HG02938 (cell line): Measurements from ENCODE around the gene NDUFV3.
"Not testable (repeated sequence)": the region's sequence is repeated elsewhere in the genome, so short reads cannot be mapped to it uniquely, and the experiment has no call there.

ENCODE experiments used
- ATAC-seq: cut with Tn5 transposase; IDR thresholded peaks from one replicate; pipeline ENCODE4 v1.9.1; 2021; ENCODE audit warnings: mild to moderate bottlenecking, moderate library complexity; ENCODE audit not compliant: unreplicated experiment

The NDUFV3 gene

DNA sequence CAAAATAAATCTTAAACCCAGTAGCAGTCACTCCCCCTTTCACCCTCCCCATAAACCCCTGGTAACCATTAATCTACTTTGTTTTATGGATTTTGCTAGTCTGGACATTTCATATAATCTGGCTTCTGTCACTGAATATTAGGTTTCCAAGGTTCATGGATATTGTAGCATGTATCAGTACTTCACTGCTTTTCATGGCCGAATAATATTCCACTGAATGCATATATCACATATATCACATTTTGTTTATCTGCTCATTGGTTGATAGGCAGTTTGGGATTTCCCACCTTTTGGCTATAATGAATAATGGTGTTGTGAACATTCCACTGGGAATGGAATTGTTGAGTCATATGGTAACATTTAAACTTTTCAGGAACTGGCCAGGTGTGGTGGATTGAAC lies 9.2 kb upstream of the NDUFV3 start:
- ATAC-seq: no peak

DNA sequence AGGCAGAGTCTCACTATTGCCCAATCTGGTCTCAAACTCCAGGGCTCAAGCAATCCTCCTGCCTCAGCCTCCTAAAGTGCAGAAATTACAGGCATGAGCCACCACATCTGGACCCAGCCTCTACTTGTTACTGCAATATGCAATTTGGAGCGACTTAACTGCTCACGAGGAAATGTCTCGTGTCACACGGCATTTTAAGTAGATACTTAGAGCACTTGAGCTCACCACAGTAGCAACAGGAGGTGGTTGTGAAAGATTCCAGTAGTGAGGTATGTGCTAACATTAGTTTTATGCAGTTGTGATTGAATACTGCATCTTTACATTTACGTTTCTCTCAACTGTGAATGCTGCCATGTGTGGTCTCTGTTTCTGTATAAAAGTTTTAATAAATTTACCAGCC lies 5.8 kb upstream of the NDUFV3 start:
- no peak for ATAC-seq

DNA sequence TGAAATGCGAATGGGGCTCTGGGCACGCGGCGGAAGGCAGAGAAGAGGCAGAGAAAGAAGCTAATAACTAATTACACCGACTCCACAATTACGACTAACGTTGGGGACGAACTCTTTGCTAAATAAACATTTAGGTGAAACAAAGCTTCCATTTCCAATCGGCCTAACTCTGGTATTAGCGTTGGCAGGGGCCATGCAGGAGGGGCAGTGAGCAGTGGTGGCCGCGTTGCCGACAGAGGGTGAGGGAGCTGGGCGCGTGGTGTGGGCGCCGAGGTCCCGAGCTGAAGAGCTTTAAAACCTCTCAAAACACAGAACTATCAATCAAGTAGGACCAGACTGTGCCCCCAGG lies 553 bp upstream of the NDUFV3 start:
- no peak for ATAC-seq

DNA sequence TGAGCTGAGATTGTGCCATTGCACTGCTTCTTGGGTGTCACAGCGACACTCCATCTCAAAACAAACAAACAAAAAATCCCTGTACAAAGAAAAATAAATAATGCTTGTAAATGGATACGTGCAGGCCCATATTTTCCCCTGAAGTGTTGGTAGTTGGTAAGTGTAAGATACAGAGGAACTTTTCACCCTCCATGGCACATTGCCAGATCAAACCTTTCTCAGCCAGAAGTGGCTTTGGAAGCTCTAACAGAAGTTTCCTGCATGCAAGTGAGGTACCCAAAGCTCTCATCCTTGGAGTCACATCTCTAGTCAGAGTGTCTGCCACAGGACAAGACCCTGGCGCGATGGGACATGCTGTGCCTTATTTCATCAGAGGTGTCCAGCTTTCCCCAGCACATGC lies 7.3 kb downstream of the NDUFV3 start:
- no peak for ATAC-seq

DNA sequence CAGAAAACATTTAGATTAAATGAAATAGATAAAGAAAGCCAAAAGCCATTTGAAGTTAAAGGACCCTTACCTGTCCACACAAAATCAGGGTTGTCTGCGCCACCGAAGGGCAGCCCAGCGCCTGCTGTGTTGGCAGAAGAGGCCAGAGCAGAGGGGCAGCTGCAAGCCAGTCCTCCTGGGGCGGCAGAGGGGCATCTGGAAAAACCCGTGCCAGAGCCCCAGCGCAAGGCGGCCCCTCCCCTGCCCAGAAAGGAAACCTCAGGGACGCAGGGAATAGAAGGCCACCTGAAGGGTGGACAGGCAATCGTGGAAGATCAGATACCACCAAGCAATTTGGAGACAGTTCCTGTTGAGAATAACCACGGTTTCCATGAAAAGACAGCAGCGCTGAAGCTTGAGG lies 10.7 kb downstream of the NDUFV3 start:
- ATAC-seq: no peak

DNA sequence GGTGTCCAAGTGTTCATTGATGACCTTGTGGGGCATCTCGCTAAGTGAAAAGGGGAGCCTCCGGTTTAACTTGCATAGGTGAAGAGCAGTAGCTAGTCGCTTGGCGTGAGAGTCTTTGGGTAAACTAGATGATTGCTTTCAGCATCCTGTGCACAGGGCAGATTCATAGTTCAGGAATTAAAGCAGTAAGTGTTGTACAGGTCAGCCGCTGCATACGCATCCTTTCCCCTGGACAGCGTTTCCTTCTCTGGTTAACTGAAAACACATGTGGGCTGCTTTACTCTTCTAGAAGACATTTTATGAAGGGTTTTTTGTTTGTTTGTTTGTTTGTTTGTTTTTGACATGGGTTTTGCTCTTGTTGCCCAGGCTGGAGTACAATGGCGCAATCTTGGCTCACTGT lies 12.1 kb downstream of the NDUFV3 start:
- ATAC-seq: no peak

DNA sequence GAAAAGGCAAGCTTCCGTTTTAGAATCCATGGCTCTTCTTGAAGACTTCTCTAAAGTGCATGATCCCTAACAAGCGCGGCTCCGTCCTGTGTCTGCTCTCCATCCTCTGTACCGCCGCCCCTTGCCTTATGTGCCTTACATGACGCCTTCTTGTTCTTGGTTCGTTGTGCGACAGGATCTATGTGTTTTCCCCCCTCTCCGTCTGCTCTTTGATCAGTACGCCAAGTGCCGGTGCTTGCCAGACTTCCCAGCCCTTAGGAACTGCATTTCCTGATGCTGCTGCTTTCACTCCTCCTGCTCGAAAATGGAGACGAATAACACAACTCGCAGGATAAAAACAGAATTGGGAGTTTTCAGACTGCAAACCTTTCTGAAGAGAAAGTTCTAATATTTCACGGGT lies 13.1 kb downstream of the NDUFV3 start:
- ATAC-seq: no peak

DNA sequence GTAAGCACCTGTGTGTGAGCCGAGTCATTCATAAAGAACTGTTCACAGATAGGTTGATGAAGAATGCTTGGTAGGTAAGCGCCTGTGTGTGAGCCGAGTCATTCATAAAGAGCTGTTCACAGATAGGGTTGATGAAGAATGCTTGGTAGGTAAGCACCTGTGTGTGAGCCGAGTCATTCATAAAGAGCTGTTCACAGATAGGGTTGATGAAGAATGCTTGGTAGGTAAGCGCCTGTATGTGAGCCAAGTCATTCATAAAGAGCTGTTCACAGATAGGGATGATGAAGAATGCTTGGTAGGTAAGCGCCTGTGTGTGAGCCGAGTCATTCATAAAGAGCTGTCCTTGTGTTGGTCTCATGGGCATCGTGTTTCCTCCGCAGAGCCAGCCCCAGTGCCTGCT lies 15.4 kb downstream of the NDUFV3 start:
- not testable (repeated sequence) for ATAC-seq

DNA sequence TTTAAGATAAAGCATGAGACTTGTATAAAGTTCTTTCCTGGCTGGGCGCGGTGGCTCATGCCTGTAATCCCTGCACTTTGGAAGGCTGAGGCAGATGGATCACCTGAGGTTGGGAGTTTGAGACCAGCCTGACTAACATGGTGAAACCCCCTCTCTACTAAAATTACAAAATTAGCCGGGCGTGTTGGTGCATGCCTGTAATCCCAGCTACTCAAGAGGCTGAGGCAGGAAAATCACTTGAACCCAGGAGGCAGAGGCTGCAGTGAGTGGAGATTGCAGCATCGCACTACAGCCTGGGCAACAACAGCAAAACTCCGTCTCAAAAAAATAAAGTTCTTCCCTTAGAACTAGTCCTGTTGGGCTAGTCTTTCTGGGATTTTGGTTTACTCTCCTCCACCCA lies 18.8 kb downstream of the NDUFV3 start:
- not testable (repeated sequence) for ATAC-seq

DNA sequence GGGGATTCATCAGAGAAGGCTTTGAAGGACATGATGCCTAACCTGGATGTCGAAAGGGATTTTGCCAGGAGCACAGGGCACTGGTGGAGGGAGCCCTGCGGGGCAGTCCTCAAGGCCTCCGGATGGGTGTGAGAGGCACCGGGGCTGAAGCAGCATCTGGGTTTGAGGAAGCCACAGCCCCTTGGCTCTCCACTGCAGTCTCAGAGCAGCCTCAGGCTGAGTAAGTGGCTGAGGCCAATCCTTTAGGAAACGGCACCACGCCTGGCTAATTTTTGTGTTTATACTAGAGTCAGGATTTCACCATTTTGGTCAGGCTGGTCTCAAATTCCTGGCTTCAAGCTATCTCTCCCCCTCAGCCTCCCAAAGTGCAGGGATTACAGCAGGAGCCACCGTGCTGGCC lies 20.4 kb downstream of the NDUFV3 start:
- ATAC-seq: no peak

DNA sequence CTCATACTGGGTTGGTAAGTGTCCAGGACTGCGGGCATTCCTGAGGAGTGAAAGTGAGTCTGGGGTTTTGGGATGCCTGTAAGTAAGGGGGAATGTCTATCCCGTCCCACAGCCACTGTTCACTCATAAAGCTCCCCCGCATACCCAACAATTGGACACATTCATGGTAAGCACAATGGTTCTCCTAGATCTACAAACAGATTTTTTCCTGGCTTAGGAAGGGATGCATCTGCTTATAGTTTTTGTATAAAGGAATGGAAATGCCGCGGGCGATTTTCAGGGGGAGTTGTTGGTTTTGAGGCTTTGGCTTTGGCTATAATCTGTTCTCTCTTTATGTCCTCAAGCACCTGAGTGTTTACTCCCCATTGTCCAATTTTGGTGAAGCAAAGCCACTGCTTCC lies 25.2 kb downstream of the NDUFV3 start:
- no peak for ATAC-seq

DNA sequence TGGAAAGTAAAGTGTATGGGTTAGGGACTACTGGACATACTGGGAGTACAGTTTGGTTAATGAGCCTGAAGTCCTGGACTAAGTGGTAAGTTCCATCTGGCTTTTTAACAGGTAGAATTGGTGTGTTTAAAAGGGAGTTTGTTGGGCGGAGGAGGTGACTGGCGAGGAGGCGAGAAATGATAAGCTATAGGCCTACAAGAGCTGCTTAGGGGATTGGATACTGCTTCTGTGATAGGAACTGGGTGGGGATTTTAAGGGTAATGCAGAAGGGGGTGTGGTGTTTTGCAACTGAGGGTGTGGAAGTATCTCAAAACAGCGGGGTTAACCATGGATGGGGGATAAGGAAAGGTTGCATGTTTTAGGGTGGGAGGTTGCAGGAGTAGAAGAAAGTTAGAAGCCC lies 28.8 kb downstream of the NDUFV3 start:
- no peak for ATAC-seq

DNA sequence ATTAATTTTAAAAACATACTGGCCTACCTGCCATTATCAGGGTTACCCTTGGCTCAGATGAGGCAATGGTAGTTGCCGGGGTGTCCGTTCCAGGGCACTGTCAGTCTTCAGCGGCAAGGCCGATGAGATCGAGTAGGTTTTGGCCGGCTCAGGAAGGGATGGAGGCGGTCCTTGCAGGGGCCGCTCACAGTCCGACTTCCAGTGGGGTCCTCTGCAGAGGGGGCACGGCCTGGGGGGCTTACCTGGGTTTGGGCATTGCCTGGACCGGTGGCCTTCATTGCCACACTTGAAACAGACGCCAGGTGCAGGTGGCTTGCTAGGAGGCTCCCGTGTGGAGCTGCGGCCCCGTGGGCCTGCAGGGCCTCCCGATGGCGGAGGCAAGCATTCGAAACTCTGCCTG lies 29.8 kb downstream of the NDUFV3 start:
- no peak for ATAC-seq

DNA sequence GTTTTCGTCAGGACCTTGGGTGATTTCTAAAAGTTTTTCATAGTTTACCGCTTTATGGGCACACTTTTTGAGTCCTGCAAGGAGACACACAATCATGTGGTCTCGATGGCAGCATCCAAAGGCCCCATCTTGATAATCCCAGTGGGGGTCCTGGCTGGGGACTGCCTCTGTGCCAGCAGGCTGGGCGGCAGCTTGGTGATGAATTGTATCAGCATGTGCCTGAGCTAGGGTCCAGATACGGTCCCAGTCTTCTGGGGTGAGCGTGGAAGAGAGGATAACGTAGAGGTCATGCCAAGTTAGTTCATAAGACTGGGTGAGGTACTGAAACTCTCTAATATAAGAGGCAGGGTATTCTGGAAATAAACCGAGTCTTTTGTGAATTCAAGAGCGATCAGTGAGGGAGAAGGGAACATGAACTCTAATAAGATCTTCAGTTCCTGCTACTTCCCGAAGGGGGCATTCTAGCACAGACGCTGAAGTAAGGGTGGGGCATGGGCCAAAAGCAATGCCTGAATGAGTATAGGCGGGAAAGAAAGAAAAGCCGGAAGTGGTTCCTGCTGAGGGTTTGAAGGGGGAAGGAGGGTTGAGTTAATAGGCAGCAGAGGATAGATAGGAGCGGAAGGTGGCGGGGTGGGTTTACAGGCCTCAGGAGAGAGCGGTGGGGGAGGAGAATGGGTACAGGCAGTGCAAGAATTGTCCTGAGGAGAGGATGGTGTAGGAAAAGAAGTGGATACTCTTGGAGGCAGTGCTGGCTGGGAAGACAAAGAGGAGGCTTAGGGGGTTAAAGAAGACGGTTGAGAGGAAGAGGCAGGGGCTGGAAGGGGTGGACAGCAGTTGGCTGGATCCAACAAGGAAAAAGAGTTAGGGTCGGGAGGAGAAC lies 30.7 kb downstream of the NDUFV3 start:
- no peak for ATAC-seq

DNA sequence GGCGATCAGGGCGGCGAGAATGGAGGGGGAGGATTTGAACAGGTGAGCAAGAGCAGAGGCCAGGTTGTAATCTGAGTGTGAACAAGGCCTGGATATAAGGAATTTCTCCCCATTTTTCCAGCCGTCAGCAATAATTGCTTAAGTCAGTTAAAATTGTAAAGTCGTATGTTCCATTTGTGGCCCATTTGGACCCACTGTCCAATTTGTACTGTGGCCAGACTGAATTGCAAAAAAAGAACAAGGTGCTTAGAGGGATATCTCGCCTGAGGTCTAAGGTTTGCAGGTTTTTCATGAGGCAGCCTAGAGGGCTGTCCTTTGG lies 31.3 kb downstream of the NDUFV3 start:
- no peak for ATAC-seq

DNA sequence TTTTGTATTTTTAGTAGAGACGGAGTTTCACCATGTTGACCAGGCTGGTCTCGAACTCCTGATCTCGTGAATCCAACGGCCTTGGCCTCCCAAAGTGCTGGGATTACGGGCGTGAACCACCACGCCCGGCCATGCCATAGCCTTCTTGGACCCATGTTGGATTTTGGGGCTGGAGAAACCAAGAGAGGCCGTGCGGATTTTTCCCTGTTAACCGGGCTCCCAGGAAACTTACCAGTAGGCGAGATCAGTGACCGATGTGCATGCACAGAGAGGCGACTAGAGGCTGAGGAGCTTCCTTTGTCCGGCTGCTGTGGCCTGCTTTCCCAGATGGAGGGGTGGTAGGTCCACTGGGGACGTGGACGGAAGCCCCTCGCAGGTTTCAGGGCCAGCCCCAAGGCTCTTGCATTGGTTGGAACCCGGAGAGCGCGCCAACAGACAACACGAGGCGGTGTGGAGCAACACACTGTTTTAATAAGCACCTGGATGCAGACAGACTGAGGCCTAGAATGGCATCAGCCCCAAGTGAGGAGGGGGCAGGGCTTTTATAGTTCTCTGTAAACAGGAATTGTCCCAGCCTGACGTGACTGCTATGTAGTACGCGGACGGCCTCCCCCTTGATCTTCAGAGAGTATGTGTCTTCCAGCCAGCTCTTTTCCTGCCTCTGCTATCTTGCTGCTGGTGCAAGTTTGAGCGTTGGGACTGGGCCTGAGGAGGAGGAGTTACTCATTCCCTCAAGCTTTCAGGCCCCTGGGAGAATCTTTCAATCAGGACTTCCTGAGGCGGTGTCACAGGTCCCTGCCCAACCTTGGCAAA lies 32.2 kb downstream of the NDUFV3 start, which contains the start of gene ERVH48-1:
TSS of gene ERVH48-1 (minus strand) at position 517 of the 813 bp plus-strand sequence. CDS start 6,624 bp downstream, outside the sequence.
- ATAC-seq: no peak

DNA sequence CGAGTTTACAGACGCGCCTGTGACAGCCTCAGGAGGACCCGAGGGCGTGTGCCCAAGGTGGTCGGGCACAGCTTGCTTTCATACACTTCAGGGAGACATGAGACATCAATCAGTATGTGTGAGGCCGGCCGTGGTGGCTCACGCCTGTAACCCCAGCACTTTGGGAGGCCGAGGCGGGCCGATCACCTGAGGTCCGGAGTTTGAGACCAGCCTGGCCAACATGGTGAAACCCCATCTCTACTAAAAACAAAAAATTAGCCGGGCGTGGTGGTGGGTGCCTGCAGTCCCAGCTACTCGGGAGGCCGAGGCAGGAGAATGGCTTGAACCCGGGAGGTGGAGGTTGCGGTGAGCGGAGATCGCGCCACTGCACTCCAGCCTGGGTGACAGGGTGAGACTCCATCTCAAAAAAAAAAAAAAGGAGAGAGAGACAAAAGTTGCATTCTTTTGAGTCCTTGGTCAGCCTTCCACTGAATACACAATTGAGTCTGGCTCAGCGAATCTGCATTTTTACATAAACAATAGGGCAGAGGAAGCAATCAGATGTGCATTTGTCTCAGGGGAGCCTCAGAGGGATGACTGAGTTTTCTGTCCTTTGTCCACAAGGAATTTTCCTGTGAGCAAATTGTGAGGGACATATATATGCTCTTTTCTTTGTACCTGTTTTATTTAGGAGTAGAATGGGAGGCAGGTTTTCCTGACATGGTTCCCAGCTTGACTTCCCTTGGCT lies 34.5 kb downstream of the NDUFV3 start:
- ATAC-seq: not testable (repeated sequence)

DNA sequence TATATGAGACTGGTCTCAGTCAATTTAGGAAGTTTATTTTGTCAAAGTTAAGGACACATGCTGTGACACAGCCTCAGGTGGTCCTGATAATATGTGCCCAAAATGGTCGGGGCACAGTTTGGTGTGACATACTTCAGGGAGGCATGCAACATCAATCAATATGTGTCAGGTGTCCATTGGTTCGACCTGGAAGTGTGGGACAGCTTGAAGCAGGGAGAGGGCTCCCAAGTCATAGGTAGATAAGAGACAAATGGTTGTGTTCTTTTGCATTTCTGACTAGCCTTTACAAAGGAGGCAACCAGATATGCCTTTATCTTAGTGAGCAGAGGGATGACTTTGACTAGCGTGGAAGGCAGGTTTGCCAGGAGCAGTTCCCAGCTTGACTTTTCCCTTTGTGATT lies 36.9 kb downstream of the NDUFV3 start:
- no peak for ATAC-seq

DNA sequence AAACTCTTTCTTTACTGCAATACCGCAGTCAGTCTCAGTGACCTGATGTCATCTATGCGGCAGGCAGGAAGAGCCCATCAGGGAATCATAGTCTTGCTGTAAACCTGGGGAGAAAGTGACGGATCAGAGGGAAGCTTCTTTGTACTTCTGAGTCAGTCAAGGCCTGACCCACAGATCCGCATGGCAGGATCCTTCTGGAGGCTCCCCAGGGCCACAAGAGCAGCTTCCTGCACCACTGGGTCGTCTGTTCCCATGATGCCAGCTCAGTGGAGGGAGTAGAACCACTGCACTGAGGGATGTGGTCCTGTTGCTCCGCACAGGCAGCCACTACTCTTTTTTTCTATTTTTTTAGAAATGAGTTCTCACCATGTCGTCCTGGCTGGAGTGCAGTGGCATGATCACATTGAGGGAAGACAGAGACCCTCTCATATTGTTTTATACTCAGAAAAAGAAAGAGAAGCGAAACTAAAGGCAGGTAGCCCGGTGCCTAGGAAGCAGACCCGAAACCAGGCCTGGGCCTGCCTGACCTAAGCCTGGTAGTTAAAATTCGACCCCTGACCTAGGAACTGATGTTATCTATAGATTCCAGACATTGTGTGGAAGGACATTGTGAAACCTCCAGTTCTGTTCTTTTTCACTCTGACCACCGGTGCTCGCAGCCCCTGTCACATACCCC lies 38.6 kb downstream of the NDUFV3 start:
- no peak for ATAC-seq

DNA sequence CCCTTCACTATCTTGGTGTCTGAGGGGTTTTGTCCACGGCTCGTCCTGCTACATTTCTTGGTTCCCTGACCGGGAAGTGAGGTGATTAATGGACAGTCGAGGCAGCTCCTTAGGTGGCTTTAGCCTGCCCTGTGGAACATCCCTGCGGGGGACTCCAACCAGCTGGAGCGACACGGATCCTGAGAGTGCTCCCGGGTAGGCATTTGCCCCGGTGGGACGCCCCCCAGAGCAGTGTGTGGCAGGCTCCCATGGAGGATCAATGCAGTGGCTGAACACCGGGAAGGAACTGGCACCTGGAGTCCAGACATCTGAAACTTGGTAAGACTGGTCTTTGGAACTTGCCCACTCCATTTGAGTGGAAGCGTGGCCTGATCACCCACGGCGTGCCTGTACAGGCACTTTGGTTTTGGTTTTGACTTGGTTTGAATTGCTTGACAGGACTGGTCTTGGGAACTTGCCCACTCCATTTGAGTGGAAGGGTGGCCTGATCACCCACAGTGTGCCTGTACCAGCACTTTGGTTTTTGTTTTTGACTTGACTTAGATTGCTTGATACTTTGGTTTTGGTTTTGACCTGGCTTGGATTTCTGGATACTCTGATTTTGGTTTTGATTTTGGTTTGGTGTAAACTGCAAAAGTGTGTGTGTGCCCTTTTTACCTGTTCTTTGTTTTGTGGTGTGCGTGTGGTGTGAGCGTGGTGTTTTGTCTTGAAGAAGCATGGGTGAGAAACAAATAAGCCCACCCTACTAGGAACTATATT lies 39.4 kb downstream of the NDUFV3 start:
- not testable (repeated sequence) for ATAC-seq
